IMR-90 (cell line): Measurements from ENCODE around the gene ZFP92. TPM values are rescaled to one million over a fixed set of nuclear protein-coding genes. Genes with fewer than 3 reads are reported as not detected.

Source experiments
- ATAC-seq: fragments of 200-7000 bp; cut with Tn5 transposase; 2 replicates; pipeline ENCODE4 v1.9.1; 2020; ENCODE audit warnings: low read depth, mild to moderate bottlenecking, moderate library complexity
- BruUV-seq: library from RNA; stranded (reverse); fragments of 400-500 nt; replicated peaks from 2 replicates; lab custom pipeline; 2021; lab: Mats Ljungman, UMichigan
- CTCF ChIA-PET: fragments of 300-600 bp; formaldehyde crosslinking; extraction: SDS; loops from one replicate; lab custom pipeline; 2021; ENCODE audit warnings: antibody characterized with exemption; lab: Yijun Ruan, JAX
- POLR2A ChIA-PET: fragments of 300-600 bp; sonication (Branson Sonifier 250); formaldehyde crosslinking; loops from one replicate; lab custom pipeline; 2022; ENCODE audit warnings: antibody characterized with exemption; ENCODE audit not compliant: unreplicated experiment; lab: Charles Lee
- DNase-seq: peaks from one replicate; pipeline ENCODE4 v3.0.0; 2013
- H2AFZ ChIP-seq: replicated peaks from 2 replicates; pipeline ENCODE3; 2013; ENCODE audit warnings: low read length, mild to moderate bottlenecking; ENCODE audit not compliant: poor library complexity
- H2AK5ac ChIP-seq: 2 replicates; pipeline ENCODE4 v1.6.1; 2013; ENCODE audit warnings: low read depth, low read length, inconsistent platforms
- H2AK9ac ChIP-seq: replicated peaks from 2 replicates; pipeline ENCODE3; 2013; ENCODE audit warnings: mild to moderate bottlenecking, low read depth, low read length, moderate library complexity; ENCODE audit not compliant: poor library complexity
- H2BK120ac ChIP-seq: 2 replicates; pipeline ENCODE4 v1.6.1; 2013; ENCODE audit warnings: low read depth, low read length, inconsistent platforms
- H2BK15ac ChIP-seq: 3 replicates; pipeline ENCODE4 v1.6.1; 2013; ENCODE audit warnings: low read depth, low read length, inconsistent platforms
- H2BK20ac ChIP-seq: 2 replicates; pipeline ENCODE4 v1.6.1; 2013; ENCODE audit warnings: low read depth, mild to moderate bottlenecking, inconsistent platforms, low read length, moderate library complexity
- H2BK5ac ChIP-seq: 2 replicates; pipeline ENCODE4 v1.6.1; 2013; ENCODE audit warnings: mild to moderate bottlenecking, low read depth, low read length, inconsistent platforms; ENCODE audit not compliant: poor library complexity, severe bottlenecking
- H3K14ac ChIP-seq: replicated peaks from 2 replicates; pipeline ENCODE4 v1.6.1; 2013; ENCODE audit warnings: low read depth, low read length, inconsistent platforms
- H3K18ac ChIP-seq: 2 replicates; pipeline ENCODE4 v1.6.1; 2013; ENCODE audit warnings: low read depth, low read length, control low read depth
- H3K23ac ChIP-seq: 2 replicates; pipeline ENCODE4 v1.6.1; 2013; ENCODE audit warnings: low read depth, low read length, inconsistent platforms
- H3K27ac ChIP-seq: 2 replicates; pipeline ENCODE4 v1.5.1; 2013; ENCODE audit warnings: mild to moderate bottlenecking, control low read depth, low read length; ENCODE audit not compliant: insufficient read depth
- H3K27me3 ChIP-seq: 2 replicates; pipeline ENCODE4 v1.6.1; 2013; ENCODE audit warnings: low read length; ENCODE audit not compliant: control insufficient read depth, insufficient read depth
- H3K36me3 ChIP-seq: 2 replicates; pipeline ENCODE4 v1.6.1; 2013; ENCODE audit warnings: low read length, mixed read lengths; ENCODE audit not compliant: control insufficient read depth, insufficient read depth
- H3K4ac ChIP-seq: 2 replicates; pipeline ENCODE4 v1.6.1; 2013; ENCODE audit warnings: low read depth, low read length, inconsistent platforms
- H3K4me1 ChIP-seq: 2 replicates; pipeline ENCODE4 v1.6.1; 2013; ENCODE audit warnings: low read length, mixed read lengths; ENCODE audit not compliant: control insufficient read depth, insufficient read depth
- H3K4me2 ChIP-seq: 2 replicates; pipeline ENCODE4 v1.6.1; 2013; ENCODE audit warnings: low read depth, mild to moderate bottlenecking, control low read depth, low read length, moderate library complexity
- H3K4me3 ChIP-seq: 2 replicates; pipeline ENCODE4 v1.5.1; 2013; ENCODE audit warnings: low read depth, mild to moderate bottlenecking, control low read depth, low read length, moderate library complexity; ENCODE audit not compliant: insufficient read depth
- H3K56ac ChIP-seq: 2 replicates; pipeline ENCODE4 v1.6.1; 2013; ENCODE audit warnings: low read length, inconsistent platforms; ENCODE audit not compliant: insufficient read depth; ENCODE audit errors: extremely low read depth
- H3K79me1 ChIP-seq, 2 experiments: 2 replicates each; pipeline ENCODE4 v1.6.1; 2013; ENCODE audit warnings: low read length in 2 of 2, inconsistent platforms in 1 of 2, low read depth in 1 of 2
- H3K9ac ChIP-seq: 2 replicates; pipeline ENCODE4 v1.6.1; 2013; ENCODE audit warnings: low read depth, low read length, control low read depth
- H3K9me1 ChIP-seq: 2 replicates; pipeline ENCODE4 v1.6.1; 2013; ENCODE audit warnings: low read length, inconsistent platforms; ENCODE audit not compliant: insufficient read depth
- H3K9me3 ChIP-seq: 2 replicates; pipeline ENCODE4 v1.6.1; 2013; ENCODE audit warnings: low read length; ENCODE audit not compliant: control insufficient read depth, insufficient read depth
- H4K20me1 ChIP-seq: 2 replicates; pipeline ENCODE4 v1.6.1; 2013; ENCODE audit warnings: low read length, inconsistent platforms; ENCODE audit not compliant: insufficient read depth
- H4K5ac ChIP-seq: 2 replicates; pipeline ENCODE4 v1.6.1; 2013; ENCODE audit warnings: mild to moderate bottlenecking, low read depth, low read length, control low read depth
- H4K8ac ChIP-seq, 2 experiments: 2 replicates each; pipeline ENCODE4 v1.6.1; 2013; ENCODE audit warnings: low read depth in 2 of 2, low read length in 2 of 2, control low read depth in 1 of 2, inconsistent platforms in 1 of 2
- H4K91ac ChIP-seq: 2 replicates; pipeline ENCODE4 v1.6.1; 2013; ENCODE audit warnings: low read depth, low read length, inconsistent platforms; ENCODE audit not compliant: insufficient read depth
- BHLHE40 ChIP-seq: fragments of 150-350 bp; IDR thresholded peaks from 2 replicates; pipeline ENCODE4 v1.6.1; 2016; ENCODE audit warnings: mild to moderate bottlenecking, low read depth, low read length
- CEBPB ChIP-seq: IDR thresholded peaks from 2 replicates; pipeline ENCODE4 v1.6.1; 2012; ENCODE audit warnings: low read depth, low read length, improper control_type of control experiment
- CHD1 ChIP-seq: IDR thresholded peaks from 2 replicates; pipeline ENCODE4 v1.6.1; 2012; ENCODE audit warnings: low read depth, low read length, improper control_type of control experiment
- FOS ChIP-seq: fragments of 150-350 bp; IDR thresholded peaks from 2 replicates; pipeline ENCODE4 v1.6.1; 2016; ENCODE audit warnings: low read depth, low read length
- MAFK ChIP-seq: IDR thresholded peaks from 2 replicates; pipeline ENCODE4 v1.6.1; 2012; ENCODE audit warnings: low read depth, low read length, improper control_type of control experiment
- MAZ ChIP-seq: IDR thresholded peaks from 2 replicates; pipeline ENCODE4 v1.6.1; 2012; ENCODE audit warnings: low read depth, mild to moderate bottlenecking, low read length, improper control_type of control experiment, moderate library complexity, borderline replicate concordance
- NFE2L2 ChIP-seq: fragments of 150-350 bp; IDR thresholded peaks from 2 replicates; pipeline ENCODE4 v1.6.1; 2016; ENCODE audit warnings: low read depth, mild to moderate bottlenecking, low read length
- POLR2A ChIP-seq: IDR thresholded peaks from 2 replicates; pipeline ENCODE4 v1.6.1; 2012; ENCODE audit warnings: mild to moderate bottlenecking, low read depth, low read length
- RAD21 ChIP-seq: IDR thresholded peaks from 2 replicates; pipeline ENCODE4 v1.6.1; 2012; ENCODE audit warnings: low read length, improper control_type of control experiment
- RCOR1 ChIP-seq: IDR thresholded peaks from 2 replicates; pipeline ENCODE4 v1.6.1; 2012; ENCODE audit warnings: mild to moderate bottlenecking, low read length, improper control_type of control experiment; ENCODE audit not compliant: insufficient replicate concordance
- RFX5 ChIP-seq: IDR thresholded peaks from 2 replicates; pipeline ENCODE4 v1.8.0; 2012; ENCODE audit warnings: low read depth, mild to moderate bottlenecking, low read length, moderate library complexity
- SMC3 ChIP-seq: fragments of 150-350 bp; IDR thresholded peaks from 2 replicates; pipeline ENCODE4 v1.6.1; 2016; ENCODE audit warnings: low read depth, mild to moderate bottlenecking, antibody characterized with exemption, low read length, moderate library complexity
- USF2 ChIP-seq: fragments of 150-350 bp; IDR thresholded peaks from 2 replicates; pipeline ENCODE4 v1.6.1; 2017; ENCODE audit warnings: mild to moderate bottlenecking, antibody characterized with exemption, low read length, low read depth
- WGBS, 2 experiments: methylation state at CpG; one replicate each; pipeline versions ENCODE4 v1.1.5 to v1.1.7; 2013; ENCODE audit warnings: missing lambda C conversion rate in 2 of 2; ENCODE audit not compliant: insufficient read length in 1 of 2; ENCODE audit errors: extremely low coverage in 2 of 2; 5-methylcytosine and 5-hydroxymethylcytosine counted together
- dilution Hi-C: fragments of 300-500 bp; cut with HindIII; formaldehyde crosslinking; loops from one replicate; pipeline ENCODE4 v1.14.3; 2018; ENCODE audit warnings: low sequenced_read_pairs; ENCODE audit not compliant: unreplicated experiment
- in situ Hi-C: fragments of 300-500 bp; cut with MboI; formaldehyde crosslinking; loops from 3 replicates; pipeline ENCODE4 v1.14.3; 2019; ENCODE audit warnings: low sequenced_read_pairs, inconsistent platforms, mixed read lengths
- intact Hi-C: fragments of 100-400 bp; cut with micrococcal nuclease; formaldehyde crosslinking; loops from 2 replicates; pipeline ENCODE4 v1.10.0; 2022
- polyA plus RNA-seq, 3 experiments: library from polyadenylated mRNA; depleted of rRNA; stranded (reverse); fragments of >200 nt; gene quantifications; 2 replicates each; pipeline ENCODE4 v1.2.3, GENCODE V29; 2012; ENCODE audit warnings: low replicate concordance in 1 of 3
- total RNA-seq: library from RNA; depleted of rRNA; stranded (reverse); fragments of >200 nt; gene quantifications from 2 replicates; pipeline ENCODE4 v1.2.3, GENCODE V29; 2012
- TF ChIP-seq, protein P1 (sequence below): fragments of 150-350 bp; IDR thresholded peaks from 2 replicates; pipeline ENCODE4 v1.6.1; 2016; ENCODE audit warnings: low read depth, mild to moderate bottlenecking, low read length, moderate library complexity, borderline replicate concordance
- TF ChIP-seq, protein P2 (sequence below): conservative IDR thresholded peaks from 2 replicates; pipeline ENCODE4 v1.5.1; 2012; ENCODE audit warnings: mild to moderate bottlenecking, low read depth, low read length, improper control_type of control experiment

ZFP92 gene
- total and polyA plus RNA-seq, 2 of the 4 experiments (the other 2 are of a cell fraction): under 0.01 to 0.03 TPM

DNA sequence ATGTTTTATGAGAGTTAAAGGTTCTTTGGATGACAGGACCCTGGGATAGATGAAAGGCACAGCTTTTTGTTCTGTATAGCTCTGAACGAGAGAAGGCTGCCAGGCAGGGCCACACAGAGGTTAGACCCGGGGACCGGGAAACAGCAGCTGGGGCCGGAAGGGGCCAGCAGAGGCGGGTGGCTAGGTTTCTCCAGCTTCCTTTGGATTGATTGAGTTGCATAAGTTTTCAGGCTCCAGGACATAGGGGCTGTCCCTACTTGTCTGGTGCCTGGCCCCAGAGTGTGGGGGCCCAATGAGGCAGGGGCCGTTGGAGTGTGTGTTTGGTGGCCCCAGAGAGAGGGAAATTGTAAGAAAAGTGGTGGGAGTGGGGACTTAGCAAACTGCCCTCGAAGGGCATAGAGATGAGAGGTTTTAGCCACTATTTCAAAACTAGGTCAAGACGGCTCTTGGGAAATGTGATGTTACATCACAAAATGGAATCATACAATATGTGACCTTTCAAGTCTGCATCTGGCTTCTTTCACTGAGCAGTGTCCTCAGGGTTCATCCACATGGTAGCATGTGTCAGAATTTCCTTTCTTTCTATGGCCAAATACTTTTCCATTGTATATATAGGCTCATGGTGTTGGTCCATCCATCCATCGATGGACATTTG is 3.7 kb downstream of the ZFP92 start:
- Histone ChIP-seq H4K91ac (no peak overlapping the region), H4K8ac (no peak overlapping the region), H3K18ac (no peak overlapping the region), H3K56ac (no peak overlapping the region), H3K4me2 (no peak overlapping the region), H2BK20ac (no peak overlapping the region), H3K27ac (no peak overlapping the region), H4K5ac (no peak overlapping the region), H2AK9ac (no peak overlapping the region), H3K4ac (no peak overlapping the region), H4K20me1 (no peaks in the 10 kb centered on the region), H2AK5ac (no peak overlapping the region), H3K4me3 (no peak overlapping the region), H3K9ac (no peak overlapping the region), H3K27me3 (peaks cover 15% of the 10 kb centered on the region), H3K4me1 (no peaks in the 10 kb centered on the region), H3K14ac (no peak overlapping the region), H2BK15ac (no peak overlapping the region), H3K9me1 (no peaks in the 10 kb centered on the region), H2AFZ (no peak overlapping the region), H3K36me3 (no peaks in the 10 kb centered on the region), H3K79me1 (no peaks in the 10 kb centered on the region), H2BK5ac (no peak overlapping the region), H3K23ac (no peak overlapping the region), H2BK120ac (no peak overlapping the region), H3K9me3 (peaks cover 4% of the 10 kb centered on the region; the same call in 1 of the 2 replicates)
- in situ Hi-C loops (loop anchor here (25.0 kb wide), 1 partner anchor 228 kb away; the partner anchor contains the start of gene MAGEA1), dilution Hi-C loops (no loop called here), intact Hi-C loops (no loop called here)
- BruUV-seq: no TSS peak
- CTCF ChIA-PET: no interaction called here
- DNase-seq: no peak
- 63% methylated on average over 2 of the region's 9 CpGs; no CpG with 5 or more reads in 1 of the 2 experiments for WGBS, 2 experiments
- POLR2A ChIA-PET: no interaction called here
- TF ChIP-seq, protein P1, sequence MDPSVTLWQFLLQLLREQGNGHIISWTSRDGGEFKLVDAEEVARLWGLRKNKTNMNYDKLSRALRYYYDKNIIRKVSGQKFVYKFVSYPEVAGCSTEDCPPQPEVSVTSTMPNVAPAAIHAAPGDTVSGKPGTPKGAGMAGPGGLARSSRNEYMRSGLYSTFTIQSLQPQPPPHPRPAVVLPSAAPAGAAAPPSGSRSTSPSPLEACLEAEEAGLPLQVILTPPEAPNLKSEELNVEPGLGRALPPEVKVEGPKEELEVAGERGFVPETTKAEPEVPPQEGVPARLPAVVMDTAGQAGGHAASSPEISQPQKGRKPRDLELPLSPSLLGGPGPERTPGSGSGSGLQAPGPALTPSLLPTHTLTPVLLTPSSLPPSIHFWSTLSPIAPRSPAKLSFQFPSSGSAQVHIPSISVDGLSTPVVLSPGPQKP: no peak
- TF ChIP-seq USF2 (no peak), POLR2A (no peak), RAD21 (no peak), CHD1 (no peak), FOS (no peak), RFX5 (no peak), NFE2L2 (no peak), MAZ (no peak), SMC3 (no peak), BHLHE40 (no peak), MAFK (no peak), CEBPB (no peak), RCOR1 (no peak)
- TF ChIP-seq, protein P2, sequence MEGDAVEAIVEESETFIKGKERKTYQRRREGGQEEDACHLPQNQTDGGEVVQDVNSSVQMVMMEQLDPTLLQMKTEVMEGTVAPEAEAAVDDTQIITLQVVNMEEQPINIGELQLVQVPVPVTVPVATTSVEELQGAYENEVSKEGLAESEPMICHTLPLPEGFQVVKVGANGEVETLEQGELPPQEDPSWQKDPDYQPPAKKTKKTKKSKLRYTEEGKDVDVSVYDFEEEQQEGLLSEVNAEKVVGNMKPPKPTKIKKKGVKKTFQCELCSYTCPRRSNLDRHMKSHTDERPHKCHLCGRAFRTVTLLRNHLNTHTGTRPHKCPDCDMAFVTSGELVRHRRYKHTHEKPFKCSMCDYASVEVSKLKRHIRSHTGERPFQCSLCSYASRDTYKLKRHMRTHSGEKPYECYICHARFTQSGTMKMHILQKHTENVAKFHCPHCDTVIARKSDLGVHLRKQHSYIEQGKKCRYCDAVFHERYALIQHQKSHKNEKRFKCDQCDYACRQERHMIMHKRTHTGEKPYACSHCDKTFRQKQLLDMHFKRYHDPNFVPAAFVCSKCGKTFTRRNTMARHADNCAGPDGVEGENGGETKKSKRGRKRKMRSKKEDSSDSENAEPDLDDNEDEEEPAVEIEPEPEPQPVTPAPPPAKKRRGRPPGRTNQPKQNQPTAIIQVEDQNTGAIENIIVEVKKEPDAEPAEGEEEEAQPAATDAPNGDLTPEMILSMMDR: no peak
- no peak for ATAC-seq
